Fibroblast of peridontal ligament (primary cell): ENCODE measurements around the gene EHMT1.
"Not testable (repeated sequence)": the region's sequence is repeated elsewhere in the genome, so short reads cannot be mapped to it uniquely, and the experiment has no call there.

ENCODE experiments used
- DNase-seq: peaks from one replicate; pipeline ENCODE4 v3.0.0-alpha.2; 2010; ENCODE audit errors: extremely low read depth

The EHMT1 gene

DNA sequence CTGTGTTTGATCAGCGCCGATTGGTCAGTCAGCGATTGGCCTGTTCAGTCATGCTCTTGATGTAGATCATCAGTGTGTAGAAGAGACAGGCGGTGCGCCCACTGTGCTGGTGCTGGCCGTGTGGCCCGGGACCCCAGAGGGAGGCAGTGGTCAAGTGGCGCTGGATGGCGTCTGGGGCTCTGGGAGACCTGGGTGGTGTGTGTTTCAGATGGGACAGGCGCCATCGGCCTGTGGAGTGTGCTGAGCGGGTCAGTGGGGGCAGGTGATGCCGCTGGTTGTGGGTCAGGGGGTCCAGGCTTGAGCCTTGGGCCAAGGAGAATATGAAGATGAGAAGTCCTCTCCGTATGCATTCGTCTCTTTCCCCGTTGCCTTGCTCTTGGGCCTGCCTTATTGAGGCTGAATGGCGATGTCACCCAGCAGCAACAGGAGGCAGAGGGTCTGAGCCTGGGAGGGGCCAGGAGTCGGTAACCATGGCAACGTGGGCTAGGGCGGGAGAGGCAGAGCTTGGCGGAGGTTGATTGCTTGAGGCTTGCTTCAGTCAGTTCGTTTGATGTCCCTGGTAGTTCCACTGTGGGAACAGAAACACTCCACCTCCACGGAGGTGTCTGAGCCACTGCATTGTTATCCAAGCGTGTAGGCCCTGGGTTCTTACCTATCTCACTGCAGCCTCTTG lies 141.0 kb downstream of the EHMT1 start:
- no peak for DNase-seq

DNA sequence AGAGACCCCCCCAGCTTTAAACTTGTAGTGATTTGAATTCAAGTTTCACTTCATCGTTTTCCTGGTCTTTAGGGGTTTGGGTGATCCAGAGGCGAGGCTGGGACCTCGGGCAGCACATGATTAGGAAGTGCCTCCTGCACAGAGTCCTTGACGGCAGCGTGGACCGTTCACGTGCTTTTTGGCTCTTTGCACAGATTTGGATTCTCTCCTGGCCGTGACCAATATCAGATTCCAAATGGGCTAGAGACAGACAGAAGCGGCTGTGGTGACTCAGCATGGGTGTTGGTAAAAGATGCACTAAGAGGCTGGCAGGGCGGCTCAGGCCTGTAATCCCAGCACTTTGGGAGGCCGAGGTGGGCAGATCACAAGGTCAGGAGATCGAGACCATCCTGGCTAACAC lies 141.6 kb downstream of the EHMT1 start:
- DNase-seq = no peak

DNA sequence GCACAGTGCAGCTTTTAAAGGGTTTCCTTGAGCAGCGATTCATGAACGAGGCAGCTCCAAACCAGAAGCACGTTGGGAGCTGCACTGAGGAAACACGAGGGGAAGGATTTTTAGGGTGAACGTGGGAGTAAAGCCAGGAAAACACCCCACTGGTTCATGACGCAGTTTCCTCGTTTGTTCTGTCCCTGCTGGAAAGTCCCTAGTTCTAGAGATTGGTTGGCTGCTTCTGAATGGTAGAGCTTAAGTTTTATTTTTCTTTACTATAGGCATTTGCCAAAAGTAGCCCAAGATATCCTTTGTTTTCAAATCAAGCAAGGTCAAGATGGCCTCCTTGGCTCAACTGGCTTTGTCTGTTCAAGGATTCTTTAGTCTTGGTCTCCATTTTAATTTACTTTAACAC lies 142.2 kb downstream of the EHMT1 start:
- DNase-seq = no peak

DNA sequence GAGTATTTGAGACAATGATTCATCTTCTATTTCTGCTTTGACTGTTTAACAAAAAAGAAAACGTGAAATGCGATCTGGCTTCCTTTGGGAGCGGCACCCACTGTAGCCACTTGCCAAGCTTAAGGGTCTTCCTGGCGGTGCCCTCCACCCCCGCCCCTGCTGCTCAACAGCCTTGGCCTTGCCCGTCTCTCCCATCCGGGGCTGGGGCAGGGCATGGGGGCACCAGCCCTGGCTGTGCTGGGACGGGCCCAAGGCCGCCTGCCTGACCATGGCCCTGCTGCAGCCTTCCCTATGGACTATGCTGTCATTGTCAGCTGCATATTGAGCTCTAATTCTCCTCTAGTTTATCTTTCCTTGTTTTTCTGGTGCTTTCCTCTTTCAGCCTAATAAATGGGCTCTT lies 143.0 kb downstream of the EHMT1 start:
- no peak for DNase-seq

DNA sequence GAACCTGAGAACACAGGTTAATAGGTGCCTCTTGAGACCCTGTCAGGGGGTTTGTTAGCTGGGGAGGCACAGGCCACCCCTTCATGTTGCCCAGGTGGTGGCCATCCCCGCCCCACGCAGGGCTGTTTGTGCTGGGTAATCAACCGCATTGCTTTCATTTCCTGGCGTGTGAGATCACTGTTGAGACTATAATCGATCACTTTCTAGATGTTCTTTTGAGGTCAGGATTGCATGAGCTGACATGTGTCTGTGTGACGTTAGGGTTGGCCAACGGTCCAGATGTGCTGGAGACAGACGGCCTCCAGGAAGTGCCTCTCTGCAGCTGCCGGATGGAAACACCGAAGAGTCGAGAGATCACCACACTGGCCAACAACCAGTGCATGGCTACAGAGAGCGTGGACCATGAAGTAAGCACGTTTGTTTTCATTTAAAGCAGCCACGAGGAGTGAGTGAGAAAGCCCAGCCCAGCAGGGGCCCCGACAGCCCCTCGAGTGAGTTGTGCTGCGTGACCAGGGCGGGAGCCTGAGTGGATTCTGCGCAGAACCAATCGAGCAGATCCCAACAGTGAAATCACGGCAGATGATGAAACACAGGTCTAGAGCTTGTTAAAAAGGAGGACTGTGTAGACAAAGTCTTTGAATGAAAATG lies 143.7 kb downstream of the EHMT1 start:
- DNase-seq = no peak

DNA sequence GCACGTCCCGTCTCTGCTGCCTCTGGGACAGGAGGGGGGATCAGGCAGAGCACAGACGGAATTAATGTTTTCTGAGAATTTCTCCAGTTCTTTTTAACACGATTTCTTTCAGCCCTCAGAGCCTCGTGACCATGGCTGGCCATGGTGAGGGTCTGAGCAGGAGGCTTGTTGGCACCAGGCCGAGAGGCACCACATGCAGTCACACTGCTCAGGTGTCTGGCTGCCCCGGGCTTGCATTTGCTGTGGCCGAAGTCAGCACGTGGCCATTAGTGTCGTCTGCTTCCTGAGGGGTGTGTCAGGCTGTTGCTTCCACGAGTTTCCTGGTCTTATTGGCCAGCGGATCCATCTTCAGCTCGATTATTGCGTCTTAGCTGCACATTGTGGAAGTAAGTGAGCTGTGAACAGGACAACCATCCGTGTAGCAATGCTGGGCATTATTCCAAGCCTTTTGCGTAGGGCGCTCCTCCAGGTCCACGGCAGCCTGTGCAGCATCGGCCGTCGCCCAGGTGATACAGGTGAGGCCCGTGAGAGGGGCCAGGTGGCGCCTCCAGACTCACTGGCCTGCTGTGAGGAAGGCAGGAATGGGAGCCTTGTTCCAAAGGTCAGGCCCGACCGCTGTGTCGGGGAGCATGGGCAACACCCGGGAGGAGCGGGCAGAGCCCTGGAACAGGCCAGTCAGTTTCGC lies 144.6 kb downstream of the EHMT1 start:
- DNase-seq = no peak

DNA sequence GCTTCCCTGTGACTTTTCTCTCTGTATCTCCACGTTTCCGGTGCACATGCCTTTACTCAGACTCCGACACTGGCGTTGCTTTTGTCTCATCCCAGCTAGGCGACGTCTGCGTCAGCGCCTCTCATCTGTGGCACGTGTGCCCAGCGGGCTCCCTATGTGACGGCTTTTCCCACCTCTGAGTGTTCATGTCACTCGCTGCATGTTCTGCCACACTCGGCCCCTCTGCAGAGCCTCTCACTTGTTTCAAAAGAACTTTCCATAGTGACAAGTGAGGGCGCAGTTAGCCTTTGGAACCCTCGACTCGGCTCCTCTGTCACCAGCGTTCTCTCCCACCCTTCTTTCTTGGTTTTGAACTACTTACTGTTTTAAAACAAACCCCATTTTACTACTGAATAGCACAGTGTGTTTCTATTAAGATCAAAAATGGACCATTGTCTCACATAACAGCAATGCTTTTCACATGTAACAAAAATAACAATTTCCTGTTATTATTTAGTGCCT lies 145.4 kb downstream of the EHMT1 start:
- DNase-seq = no peak

DNA sequence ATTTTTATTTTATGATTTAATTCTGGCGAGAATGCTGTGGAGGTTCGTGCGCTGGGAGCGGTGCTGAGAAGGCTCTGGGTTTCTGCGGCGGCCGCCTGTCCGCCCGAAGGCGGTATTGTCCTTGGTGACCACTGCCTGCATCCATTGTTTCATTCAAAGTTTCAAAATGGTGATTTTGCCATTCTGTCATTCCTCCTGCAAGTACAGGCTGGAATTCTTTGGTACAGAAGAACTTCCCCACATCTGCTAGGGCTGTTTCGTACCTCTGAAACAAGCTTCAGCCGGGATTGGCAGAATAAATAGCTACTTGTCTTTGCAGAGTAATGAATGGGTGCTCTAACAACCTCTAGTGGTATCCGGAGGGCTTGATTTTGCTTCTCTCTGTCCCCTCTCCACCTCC lies 146.2 kb downstream of the EHMT1 start:
- no peak for DNase-seq

DNA sequence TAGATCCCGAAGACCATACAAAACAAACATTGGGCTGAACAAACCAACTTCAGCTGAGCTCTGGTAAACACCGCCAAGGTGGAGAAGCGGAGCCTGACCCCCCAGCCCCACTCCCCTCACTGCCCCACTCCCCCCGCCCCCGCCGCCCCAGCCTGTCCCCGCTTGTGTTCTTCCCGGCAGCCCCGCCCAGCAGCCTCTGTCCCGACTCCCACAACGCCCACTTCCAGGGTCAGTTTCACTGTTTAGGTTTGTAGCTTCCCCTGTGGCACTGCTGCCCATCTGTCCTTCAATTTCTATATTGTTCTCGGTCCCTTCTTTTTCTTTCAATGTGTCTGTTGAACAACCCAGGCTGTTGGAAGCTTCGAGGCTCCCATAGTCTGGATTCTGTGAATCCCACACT lies 146.7 kb downstream of the EHMT1 start:
- no peak for DNase-seq

DNA sequence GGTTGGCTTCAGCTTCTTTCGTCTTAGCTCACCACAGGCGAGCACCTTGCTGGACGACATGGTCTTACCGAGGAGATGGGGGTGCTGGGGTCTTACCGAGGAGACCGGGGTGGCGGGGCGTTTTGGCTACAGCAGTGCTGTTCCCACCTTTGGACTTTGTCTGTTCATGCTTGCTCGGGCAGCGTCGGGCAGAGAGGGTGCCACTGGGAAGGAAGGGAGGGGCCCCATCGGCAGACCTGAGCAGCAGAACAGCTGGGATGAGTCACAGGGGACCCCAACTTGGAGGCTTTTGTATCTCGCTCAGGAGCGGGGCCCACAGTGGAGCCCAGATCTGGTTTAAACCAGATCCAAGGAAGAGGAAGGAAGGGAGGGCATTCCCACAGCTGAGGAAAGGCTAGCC lies 152.8 kb downstream of the EHMT1 start:
- no peak for DNase-seq

DNA sequence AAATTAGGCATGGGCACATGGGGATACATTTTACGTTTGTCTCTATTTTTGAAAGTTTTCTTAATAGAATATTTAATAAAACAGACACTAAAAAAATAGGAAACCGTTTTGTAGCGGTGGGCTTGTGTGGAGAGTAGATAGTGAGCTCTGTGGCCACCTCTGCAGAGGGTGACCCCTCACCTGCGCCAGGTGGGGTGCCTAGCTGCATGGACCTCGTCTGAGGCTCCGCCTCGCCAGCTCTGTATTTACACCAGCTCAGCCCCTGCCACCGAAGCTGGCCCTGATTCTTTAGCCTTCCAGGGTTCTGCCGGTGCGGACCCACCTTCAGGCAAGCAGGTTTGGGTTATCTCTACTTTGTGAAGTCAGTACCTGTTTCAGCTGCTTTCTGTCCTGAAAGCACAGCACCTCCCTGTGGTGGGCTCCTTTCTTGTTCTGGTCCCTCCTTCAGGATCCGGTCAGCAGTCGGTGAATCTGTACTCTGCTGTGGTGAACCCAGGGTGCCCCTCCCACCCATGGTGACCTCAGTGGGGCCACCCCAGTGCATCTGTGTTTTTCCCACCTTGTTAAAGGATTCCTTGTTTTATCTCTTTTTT lies 153.6 kb downstream of the EHMT1 start:
- DNase-seq = no peak

DNA sequence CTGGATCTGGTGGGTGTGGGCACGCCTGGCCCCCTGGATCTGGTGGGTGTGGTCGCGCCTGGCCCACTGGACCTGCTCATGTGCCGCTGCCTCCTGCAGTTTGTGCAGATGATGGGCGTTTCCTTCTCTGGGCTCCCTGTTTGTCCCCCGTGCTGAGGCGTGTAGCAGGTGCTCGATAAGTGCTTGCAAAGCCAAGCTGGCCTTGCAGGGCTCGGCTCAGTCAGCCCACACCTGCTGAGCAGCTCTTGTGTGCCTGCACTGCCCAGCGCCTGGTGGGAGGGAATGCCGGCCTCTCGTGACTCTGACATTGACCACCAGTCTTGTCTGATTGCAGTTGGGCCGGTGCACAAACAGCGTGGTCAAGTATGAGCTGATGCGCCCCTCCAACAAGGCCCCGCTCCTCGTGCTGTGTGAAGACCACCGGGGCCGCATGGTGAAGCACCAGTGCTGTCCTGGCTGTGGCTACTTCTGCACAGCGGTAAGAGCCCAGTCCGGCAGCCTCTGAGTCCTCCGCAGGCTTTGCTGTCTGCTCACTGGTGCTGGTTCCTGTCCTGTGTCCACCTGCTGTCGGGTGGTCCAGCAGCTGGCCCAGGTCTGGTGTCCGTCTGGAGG lies 156.1 kb downstream of the EHMT1 start:
- no peak for DNase-seq

DNA sequence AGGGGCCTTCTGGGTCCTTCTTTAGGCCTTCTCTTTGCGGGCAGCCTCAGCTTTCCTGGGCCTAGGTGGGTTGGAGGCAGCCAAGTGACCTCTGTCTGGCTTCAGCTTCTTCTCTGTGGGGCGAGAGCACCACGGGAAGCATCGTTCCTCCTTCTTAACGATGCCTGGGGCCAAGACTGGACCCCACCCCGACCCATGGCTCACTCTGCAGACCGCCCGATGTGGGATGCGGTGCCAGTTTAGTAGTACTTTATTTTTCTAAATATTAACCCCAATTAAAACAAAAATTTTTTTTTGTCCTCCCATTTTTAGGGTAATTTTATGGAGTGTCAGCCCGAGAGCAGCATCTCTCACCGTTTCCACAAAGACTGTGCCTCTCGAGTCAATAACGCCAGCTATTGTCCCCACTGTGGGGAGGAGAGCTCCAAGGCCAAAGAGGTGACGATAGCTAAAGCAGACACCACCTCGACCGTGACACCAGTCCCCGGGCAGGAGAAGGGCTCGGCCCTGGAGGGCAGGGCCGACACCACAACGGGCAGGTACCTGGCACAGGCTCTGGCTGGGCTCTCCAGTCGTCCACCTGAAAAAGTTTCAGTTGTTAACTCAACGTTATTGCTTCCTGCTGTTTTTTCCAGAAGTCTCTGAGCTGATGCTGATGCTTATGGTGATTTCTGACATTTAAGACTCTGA lies 157.6 kb downstream of the EHMT1 start:
- no peak for DNase-seq

DNA sequence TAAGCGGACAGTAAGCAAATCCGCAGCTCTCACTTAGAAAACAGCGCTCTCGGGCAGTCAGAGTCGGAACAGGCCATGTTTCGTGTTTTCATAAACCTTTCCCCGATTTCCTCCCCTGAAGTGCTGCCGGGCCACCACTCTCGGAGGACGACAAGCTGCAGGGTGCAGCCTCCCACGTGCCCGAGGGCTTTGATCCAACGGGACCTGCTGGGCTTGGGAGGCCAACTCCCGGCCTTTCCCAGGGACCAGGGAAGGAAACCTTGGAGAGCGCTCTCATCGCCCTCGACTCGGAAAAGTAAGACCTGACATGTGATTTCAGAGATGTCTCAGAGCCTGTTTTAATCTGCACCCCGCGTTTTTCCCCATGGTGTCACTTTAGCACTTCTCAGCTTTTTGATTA lies 159.0 kb downstream of the EHMT1 start:
- DNase-seq = no peak

DNA sequence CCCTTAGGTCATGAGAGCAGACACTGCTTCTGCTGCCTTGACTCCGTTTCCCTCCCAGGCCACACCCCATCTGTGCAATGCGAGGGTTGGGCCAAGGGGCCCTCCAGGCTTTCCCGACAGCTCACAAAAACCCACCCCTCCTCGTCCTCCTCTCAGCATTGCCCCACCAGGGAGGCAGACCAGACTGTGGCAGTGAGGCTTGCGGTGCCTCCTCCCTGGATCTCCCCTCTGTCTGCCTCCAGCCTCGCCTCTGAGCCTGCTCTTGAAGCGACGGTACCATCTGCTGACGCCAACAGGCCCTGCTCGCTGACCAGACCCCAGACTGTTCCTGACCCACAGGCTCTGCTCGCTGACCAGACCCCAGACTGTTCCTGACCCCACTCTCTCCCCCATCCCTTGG lies 159.5 kb downstream of the EHMT1 start:
- no peak for DNase-seq

DNA sequence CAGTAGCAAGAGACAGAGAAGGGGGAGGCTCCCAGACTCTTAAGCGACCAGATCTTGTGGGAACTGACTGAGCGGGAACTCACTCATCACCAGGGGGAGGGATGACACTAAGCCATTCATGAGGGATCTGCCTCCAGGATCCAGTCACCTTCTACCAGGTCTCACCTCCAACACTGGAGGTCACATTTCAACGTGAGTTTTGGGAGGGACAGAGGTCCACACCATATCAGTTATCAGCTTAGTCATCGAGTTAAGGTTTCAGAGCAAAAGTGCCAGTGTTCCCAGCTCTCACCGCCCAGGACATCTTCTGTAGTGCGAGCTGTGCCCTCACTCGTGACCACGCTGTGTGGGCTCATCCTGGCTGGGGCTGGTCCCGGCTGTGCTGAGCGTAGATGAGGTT lies 160.1 kb downstream of the EHMT1 start:
- no peak for DNase-seq

DNA sequence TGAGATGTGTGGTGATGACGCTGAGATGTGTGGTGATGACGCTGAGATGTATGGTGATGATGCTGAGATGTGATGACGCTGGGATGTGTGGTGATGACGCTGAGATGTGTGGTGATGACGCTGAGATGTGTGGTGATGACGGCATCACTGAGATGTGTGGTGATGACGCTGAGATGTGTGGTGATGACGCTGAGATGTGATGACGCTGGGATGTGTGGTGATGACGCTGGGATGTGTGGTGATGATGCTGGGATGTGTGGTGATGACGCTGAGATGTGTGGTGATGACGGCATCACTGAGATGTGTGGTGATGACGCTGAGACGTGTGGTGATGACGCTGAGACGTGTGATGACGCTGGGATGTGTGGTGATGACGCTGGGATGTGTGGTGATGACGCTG lies 161.2 kb downstream of the EHMT1 start:
- DNase-seq = not testable (repeated sequence)

DNA sequence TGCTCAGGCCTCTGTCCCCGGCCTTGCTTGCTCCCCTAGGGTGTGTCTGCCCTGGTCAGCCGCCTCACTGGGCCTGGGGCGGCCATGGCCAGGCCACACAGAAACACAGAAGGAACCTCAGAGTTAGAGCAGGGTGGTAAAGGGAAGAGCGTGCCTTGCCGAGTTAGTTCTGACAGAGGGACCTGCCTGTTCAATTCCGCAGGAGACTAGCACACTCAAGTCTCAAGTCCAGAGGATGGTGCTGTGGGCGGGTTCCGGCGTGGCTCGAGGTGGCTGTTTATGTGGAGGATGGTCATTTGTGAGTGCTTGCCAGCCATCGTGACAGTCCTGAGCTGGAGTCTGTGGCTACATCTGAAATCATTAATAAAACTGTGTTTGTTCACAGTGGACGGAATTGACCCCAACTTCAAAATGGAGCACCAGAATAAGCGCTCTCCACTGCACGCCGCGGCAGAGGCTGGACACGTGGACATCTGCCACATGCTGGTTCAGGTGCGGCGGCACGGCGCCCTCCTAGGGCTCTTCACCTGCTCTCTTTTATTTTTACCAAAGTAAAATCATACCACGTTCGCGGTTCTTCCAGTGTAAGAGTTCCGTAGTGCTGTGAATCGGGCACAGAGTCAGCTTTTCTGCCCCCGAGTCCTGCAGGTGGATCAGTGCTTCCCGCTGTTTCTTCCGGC lies 163.2 kb downstream of the EHMT1 start:
- no peak for DNase-seq

DNA sequence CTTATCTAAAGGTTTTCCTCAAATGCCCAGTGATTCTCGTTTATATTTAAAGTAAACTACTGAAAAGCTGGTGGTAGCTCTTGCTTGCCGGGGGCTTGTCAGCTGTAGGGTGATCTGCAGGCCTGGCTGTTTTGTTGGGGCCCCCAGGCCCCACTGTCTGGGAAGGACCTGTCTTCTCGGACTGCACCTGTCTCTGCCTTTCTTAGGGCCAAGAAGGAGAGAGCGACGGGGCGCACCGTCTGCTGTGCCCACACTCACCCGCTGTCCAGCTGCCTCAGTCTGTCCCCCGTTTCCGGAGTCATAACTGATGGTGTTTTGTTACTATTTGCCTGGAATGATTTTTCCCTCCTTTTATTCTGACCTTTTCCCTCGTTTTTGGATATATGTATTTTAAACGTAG lies 164.7 kb downstream of the EHMT1 start:
- no peak for DNase-seq

DNA sequence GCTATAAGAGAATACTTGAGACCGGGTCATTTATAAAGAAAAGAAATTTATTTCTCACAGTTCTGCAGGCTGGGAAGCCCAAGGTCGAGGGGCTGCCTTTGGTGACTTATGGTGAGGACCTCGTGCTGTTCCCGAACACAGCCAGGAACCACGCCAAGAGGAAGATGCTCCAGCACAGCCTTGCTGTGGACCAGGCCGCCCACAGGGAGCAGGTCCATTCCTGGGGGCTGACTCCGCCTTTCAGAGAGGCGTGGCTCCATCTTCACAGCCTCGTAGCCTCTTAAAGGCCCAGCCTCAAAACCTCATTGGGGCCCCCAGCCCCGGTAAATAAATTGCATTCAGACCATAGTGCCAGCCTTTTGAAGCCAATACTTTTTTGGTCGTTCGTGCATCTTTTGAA lies 165.2 kb downstream of the EHMT1 start:
- no peak for DNase-seq
